DMS79 treated with DMSO at 0.1 percent for 48 hours (cell line): Measurements from ENCODE around the gene WDR5.

Experiments used
- DNase-seq: peaks from one replicate; lab custom pipeline; 2025; lab: John Stamatoyannopoulos, UW

The WDR5 gene

GRCh38 chr9:134189145-134189469 lies 53.2 kb downstream of the WDR5 start:
- no peak for DNase-seq

GRCh38 chr9:134189470-134190231 lies 53.8 kb downstream of the WDR5 start:
- DNase-seq: no peak

DNA sequence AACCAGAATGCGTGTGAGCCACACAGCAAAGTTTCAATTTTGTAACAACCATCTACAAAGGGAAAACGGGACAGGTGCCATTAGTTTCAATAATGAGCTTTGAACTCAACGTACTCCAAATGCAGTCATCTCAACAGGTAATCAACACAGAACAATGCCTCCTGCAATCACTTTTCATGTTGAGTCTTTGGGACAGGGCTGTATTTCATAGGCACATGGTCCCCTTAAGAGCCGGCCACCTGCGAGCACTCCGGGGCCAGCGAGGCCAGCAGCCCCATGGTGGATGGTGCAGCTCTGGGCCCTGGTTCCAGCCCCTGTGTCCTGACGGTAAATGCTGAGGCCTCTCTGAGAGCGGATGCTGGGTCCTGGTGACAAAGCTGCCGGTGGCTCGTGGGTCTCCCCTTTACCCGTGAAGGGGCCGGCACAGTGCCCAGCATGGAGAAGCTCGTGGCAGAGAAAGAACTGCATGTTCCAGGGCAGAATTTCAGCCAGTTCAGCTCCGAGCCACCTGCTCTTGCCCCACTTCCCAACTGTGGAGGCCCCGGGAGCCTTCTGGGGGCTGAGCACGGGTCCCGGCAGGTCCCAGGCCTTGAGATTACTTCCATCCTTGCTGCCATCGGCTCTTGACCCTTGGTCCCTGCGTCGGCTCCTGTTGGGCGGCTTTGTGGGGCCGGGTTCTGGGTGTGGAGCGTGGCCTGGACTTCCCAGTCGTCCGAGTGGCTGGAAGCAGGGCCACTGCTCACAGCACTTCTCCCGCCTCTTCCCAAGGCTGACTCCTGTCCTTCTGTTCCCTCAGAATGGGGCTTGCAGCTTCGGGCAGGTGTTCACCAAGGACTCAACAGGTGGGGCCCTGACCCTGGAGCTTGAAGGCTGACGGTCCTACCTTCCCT lies 54.6 kb downstream of the WDR5 start:
- no peak for DNase-seq

DNA sequence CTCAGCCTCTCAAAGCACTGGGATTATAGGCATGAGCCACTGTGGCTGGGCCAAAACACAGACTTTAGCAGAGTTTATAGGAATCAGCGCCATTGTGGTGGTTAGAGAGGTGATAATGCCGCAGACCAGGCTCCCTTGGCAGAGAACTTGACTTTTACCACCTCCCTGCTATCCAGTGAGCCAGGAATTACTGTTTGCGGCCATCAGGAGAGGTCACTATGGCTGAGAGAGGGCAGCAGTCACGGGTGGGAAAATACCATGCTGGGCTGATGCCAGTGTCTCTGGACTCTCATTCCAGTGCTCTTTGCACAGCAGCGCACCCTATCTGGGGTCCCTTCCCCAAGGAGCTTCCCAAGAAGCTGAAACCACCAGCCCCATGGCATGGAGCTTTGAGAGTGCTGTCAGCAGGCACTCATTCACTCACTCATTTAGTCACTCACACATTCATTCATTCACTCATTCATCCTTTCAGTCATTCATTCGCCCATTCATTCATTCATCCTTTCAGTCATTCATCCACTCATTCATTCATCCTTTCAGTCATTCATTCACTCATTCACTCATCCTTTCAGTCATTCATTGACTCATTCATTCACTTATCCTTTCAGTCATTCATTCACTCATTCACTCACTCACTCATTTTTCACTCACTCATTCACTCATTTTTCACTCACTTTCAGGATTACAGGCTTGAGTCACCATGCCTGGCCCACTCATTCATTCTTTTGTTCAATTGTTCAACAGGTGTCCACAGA lies 55.8 kb downstream of the WDR5 start:
- no peak for DNase-seq

- DNase-seq: no peak
These were observed 56.5 kb downstream of the WDR5 start for GRCh38 chr9:134192311-134192950.

GRCh38 chr9:134192951-134193731 lies 57.3 kb downstream of the WDR5 start:
- peak; percentile 74 for DNase-seq

DNA sequence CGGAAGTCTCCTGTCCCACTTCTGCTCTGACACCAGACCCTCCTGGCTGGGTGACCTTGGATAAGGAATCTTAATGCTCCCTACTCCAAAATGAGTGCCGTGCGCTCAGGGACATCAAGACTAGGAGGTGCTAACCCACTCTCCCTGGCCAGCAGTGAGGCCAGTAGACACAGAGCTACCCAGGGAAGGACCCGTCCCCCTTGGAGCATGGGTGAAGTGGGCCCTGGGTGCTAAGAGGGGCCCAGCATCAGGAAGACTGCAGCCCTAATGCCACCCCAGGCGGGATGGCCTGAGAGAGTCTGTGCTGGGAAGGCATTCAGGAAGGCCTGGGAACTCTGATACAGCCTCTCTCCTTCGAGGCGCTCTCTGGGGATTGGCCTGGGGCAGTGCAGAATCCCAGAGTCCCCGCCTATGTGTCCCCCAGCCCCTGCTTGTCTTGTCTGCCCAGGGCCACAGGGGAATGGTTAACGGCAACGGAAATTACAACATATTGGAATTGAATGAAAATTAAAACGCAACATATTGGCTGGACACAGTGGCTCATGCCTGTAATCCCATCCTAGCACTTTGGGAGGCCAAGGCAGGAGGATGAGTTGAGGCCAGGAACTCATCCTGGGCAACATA lies 58.1 kb downstream of the WDR5 start:
- no peak for DNase-seq

DNA sequence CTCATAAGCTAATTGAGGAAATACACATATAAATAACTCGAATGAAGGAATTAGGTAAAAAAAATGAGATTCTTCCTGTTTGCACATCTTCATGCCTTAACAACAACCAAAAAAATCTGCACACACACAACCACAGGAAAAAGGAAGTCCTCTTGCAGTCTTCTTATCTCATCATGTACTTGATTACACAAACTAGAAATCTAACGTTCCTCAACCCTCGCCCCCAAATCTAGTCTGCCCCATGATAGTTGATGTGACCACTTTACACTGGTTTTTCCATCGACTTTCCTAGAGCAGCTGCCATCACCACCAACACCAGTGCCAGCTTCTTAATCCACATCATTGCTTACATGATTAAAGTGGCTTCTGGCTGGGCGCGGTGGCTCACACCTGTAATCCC lies 59.7 kb downstream of the WDR5 start:
- no peak for DNase-seq

- no peak for DNase-seq
These were observed 61.0 kb downstream of the WDR5 start for GRCh38 chr9:134196911-134197310.

DNA sequence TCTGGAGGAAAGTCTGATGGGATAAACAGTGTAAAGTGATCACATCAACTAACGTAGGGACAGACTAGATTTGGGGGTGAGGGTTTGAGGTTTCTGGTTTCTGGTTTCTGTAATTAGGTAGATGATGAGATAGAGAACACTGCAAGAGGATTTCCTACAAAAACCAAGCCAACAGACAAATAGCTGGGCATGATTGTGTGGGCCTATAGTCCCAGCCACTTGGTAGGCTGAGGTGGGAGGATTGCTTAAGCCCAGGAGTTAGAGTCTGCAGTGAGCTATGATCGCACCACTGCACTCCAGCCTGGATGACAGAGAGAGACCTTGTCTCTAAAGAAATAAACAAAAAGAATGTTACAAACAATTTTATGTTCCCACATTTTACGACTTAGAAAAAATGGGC lies 62.9 kb downstream of the WDR5 start:
- DNase-seq: no peak

DNA sequence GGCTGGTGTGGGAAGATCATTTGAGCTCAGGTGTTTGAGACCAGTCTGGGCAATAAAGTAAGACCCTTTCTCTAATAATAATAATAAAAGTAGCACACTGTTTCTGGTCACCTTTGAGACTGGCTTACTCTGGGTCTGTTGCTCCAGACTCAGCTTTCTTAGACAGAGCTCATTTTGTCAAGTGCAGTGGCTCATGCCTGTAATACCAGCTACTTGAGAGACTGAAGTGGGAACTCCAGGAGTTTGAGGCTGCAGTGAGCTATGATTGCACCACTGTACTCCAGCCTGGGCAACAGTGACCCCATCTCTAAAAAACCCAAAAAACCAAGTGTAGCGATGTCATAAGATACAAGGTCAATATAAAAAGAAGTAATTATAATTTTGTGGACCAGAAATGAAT lies 64.8 kb downstream of the WDR5 start:
- no peak for DNase-seq

- DNase-seq: no peak
These were observed 67.3 kb downstream of the WDR5 start for GRCh38 chr9:134203224-134203623.

DNA sequence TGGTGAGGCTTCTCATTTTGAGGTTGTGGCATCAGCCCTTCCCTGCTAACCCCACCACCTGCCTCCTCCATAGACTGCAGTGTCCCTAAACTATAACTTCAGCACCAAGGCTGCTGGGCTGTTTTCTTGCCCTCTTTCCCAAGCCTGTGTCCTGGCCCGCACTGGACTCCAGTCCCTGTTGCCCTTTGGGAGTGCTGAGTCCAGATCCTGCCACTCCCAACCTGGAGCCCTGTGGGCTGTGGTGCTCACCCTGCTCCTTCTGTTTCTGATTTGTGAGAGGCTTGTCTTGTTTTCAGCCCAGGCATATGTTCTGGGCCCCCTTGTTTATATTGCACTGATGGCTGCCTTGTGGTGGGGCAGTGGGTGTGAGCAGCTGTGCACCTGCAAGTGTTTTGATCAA lies 68.2 kb downstream of the WDR5 start:
- no peak for DNase-seq

DNA sequence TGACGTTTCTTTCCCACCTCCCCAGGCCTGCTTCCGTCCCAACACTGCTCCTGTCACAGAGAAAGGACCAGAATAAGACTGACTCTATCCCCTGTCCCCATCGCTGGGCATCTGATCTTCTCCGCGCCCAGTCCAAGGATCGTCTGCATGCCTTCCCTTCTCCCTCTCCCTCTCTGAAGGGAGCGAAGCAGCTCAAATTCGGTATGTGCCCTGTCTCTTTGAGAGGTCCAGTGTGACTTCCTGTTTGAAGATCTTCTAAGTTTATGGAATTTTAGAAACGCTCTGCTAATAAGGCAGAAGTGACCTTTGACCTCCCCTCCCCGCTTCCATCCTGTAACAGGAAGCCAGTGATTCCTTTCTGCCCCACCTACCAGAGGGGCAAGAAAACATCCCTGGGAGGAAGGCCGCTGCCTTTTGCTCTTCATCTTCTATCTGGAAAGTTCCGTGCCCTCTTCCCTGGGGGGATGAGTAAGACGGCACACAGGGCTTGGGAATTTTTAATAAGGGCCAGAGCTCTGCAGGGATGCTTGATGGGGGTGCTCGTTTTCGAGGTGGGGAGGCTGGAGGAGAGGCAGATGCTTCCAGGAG lies 69.2 kb downstream of the WDR5 start:
- no peak for DNase-seq

DNA sequence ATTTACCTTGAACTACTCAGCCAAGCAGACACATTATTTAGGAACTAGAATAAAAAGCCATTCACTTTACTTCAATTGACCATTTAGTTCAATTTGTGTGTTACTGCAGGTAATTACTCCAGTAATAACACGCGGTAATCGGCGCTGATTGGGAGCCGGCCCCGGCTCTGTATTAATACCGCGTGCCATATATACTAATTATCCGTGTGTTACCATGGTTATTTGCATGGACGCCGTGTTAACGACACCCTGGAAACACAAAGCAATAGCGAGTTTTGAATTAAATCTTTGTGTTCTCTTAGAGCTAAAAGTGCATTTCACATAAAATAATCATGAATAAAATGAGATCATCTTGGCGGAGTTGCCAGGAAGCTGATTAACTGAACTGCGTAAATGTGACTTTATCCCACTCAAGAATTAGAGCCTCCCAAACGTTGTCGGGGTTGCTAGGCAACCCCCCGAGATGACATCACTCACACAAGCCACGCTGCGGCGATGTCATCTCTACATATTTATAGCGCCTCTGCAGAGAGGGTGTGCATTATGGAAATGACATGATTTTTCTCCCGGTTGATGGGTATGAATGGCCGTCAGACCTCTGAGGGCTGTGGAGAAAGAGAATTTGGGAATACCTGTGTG lies 69.9 kb downstream of the WDR5 start:
- peak; percentile 60 for DNase-seq

DNA sequence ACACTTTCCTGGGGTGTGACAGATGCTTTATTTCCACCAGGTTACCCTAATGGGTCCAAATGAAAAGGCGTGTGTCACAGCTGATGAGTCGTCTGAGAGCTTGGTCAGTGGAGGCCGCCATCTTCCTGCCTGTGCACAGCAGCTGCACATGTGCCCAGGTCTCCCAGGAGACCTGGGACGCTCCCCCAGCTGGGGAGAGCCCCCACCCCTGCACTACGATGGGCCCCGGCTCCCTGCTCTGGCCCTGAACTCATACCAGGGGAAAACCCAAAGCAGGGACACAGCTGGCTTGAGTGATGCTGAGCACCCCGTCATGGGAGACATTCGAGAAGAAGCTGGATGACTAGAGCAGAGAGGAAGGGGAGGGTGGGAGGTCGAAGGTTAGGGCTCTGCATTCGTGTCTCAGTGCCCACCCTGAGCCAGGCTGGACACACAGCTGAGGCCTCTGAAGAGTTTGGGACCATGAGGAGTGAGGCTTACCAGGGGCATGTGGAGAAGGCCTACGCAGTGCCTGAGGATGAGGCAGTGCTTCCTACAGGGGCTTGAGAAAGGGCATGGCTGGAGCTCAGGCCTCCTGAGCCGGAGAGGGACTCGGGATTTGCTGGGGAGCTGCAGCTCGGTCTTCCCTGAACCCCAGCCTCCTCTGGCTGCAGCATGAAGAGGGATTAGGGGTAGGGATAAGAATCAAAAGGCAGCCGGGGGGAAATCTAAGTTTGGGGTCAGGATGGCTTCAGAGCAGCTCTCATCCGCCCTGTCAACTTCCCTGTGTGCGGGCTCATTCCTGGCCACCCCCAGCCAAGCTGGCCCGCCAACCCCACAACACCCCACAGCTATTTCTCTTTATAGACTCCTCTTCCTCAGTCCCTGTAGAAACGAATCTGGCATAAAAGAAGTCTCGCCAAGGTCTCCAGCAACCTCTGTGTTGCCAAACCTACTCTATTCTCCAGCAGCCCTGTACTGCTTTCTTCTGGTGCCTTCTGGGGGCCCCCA lies 70.7 kb downstream of the WDR5 start:
- DNase-seq: no peak

DNA sequence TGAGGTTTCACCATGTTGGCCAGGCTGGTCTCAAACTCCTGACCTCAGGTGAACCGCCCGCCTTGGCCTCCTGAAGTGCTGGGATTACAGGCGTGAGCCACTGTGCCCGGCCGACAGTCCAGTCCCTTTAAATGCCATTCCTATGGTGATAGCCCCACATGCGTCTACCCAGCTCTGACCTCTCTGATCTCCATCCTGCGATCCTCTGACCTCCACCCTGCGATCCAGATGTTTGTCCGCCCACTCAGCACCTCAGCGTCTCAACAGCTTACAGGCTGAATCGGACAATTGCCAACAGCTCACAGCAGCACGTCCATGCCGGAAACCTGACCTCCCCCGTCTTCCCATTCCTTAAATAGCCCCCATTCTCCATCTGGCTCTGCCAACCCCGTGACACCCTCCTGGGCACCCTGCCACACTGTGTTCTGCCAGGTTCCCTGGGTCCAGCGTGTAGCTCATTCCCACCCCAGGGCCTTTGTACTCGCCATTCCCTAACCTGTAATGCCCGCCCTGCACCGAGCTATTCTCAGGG lies 72.5 kb downstream of the WDR5 start:
- DNase-seq: no peak

DNA sequence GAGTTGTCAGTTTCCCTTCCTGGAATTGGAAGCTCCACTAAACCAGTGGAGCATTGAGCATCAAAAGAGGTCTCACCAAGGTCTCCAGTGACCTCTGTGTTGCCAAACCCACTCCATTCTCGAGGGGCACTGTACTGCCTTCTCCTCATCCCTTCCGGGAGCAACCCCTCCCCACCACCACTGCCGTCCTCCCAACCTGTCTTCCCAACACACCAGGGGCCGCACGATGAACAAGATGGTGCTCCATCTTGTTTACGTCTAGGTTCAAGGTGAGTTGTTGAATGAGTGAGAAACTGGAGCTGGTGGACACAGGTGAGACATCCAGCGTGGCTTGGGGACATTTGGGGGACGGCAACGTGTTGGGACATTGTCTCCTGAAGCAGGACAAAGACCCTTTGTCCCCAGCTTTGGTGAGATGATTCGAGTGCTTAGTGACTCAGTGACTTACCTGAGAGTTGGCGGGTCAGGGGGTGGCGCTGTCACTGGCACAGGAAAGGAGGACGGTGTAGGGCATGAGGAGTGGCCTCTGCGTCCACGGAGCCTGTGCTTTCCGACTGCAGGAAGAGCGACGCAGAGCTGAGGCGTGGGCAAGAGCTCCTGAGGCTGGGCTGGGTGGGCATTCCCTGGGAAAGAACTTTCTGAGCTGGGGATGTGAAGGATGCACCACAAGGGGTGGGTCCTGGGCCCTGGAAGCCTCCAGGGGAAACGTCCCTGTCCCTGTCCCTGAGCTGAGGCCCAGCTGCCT lies 73.3 kb downstream of the WDR5 start:
- no peak for DNase-seq
